GM12878 (cell line): ENCODE data around the gene MAPKAP1. TPM values are rescaled to one million over a fixed set of nuclear protein-coding genes. Genes with fewer than 3 reads are reported as not detected.

Experiments used
- ATAC-seq: fragments of 200-7000 bp; cut with Tn5 transposase; 3 replicates; pipeline ENCODE4 v1.9.1; 2020; ENCODE audit warnings: mild to moderate bottlenecking, moderate library complexity
- BruUV-seq: library from RNA; stranded (reverse); fragments of 400-500 nt; replicated peaks from 2 replicates; lab custom pipeline; 2021; lab: Mats Ljungman, UMichigan
- CTCF ChIA-PET: fragments of 300-600 bp; sonication (Branson Sonifier 250); formaldehyde crosslinking; extraction: SDS; loops from one replicate; lab custom pipeline; 2021; ENCODE audit warnings: inconsistent platforms; lab: Yijun Ruan, JAX
- POLR2A ChIA-PET: fragments of 350-600 bp; formaldehyde crosslinking; extraction: SDS; loops from one replicate; lab custom pipeline; 2021; ENCODE audit warnings: inconsistent platforms; lab: Charles Lee
- RAD21 ChIA-PET: fragments of 300-600 bp; sonication (Branson Sonifier 250); formaldehyde crosslinking; loops from one replicate; lab custom pipeline; 2023; ENCODE audit warnings: antibody characterized with exemption; ENCODE audit not compliant: unreplicated experiment; lab: Charles Lee
- SMC1A ChIA-PET: fragments of 300-600 bp; sonication (Branson Sonifier 250); formaldehyde crosslinking; loops from one replicate; lab custom pipeline; 2023; ENCODE audit not compliant: unreplicated experiment, uncharacterized antibody; lab: Charles Lee
- DNase-seq: peaks from one replicate; pipeline ENCODE4 v3.0.0-alpha.2; 2011; ENCODE audit warnings: low read depth, low spot score
- FAIRE-seq: peaks from 3 replicates; lab custom pipeline; 2011; peaks lifted over from hg19 to GRCh38; lab: Jason Lieb, UNC
- H2AFZ ChIP-seq: 2 replicates; pipeline ENCODE4 v1.6.0; 2011; ENCODE audit warnings: low read depth, low read length, control low read depth; ENCODE audit not compliant: control insufficient read depth
- H3K27ac ChIP-seq: 2 replicates; pipeline ENCODE4 v1.5.1; 2011; ENCODE audit warnings: control low read depth; ENCODE audit not compliant: control insufficient read depth, insufficient read depth
- H3K27me3 ChIP-seq, 2 experiments: replicated peaks in 1 of 2; 2 replicates each; pipeline versions ENCODE4 v1.6.0 to v1.6.1; 2011; ENCODE audit warnings: low read length in 1 of 2; ENCODE audit not compliant: control insufficient read depth in 2 of 2, insufficient read depth in 2 of 2
- H3K36me3 ChIP-seq, 2 experiments: 2 replicates each; pipeline ENCODE4 v1.5.1; 2011; ENCODE audit warnings: low read length in 1 of 2; ENCODE audit not compliant: control insufficient read depth in 2 of 2, insufficient read depth in 2 of 2
- H3K4me1 ChIP-seq: 2 replicates; pipeline ENCODE4 v1.6.1; 2011; ENCODE audit warnings: mild to moderate bottlenecking, low read length, moderate library complexity, mixed read lengths; ENCODE audit not compliant: control insufficient read depth, insufficient read depth
- H3K4me2 ChIP-seq: 2 replicates; pipeline ENCODE4 v1.6.0; 2011; ENCODE audit warnings: control low read depth; ENCODE audit not compliant: control insufficient read depth, insufficient read depth
- H3K4me3 ChIP-seq: fragments of 200-600 bp; sonication (generic); 2 replicates; pipeline ENCODE4 v1.5.1; 2016
- H3K79me2 ChIP-seq: 2 replicates; pipeline ENCODE4 v1.6.0; 2011; ENCODE audit warnings: low read length; ENCODE audit not compliant: control insufficient read depth, insufficient read depth
- H3K9ac ChIP-seq: 2 replicates; pipeline ENCODE4 v1.8.0; 2011; ENCODE audit warnings: low read length, control low read depth, mixed read lengths; ENCODE audit not compliant: control insufficient read depth, insufficient read depth
- H3K9me3 ChIP-seq: replicated peaks from 3 replicates; pipeline ENCODE4 v1.5.1; 2011; ENCODE audit warnings: mild to moderate bottlenecking, low read length; ENCODE audit not compliant: control insufficient read depth, insufficient read depth
- H4K20me1 ChIP-seq: 2 replicates; pipeline ENCODE4 v1.6.0; 2011; ENCODE audit not compliant: control insufficient read depth, insufficient read depth
- EGR1 ChIP-seq, 2 experiments: IDR thresholded peaks; 1 replicate in 1 of 2; 2 replicates in 1 of 2; pipeline ENCODE4 v1.6.1; 2011 to 2012; ENCODE audit warnings: low read depth in 2 of 2, low read length in 2 of 2, borderline replicate concordance in 1 of 2, mild to moderate bottlenecking in 1 of 2, moderate library complexity in 1 of 2
- ESRRA ChIP-seq: IDR thresholded peaks from 2 replicates; pipeline ENCODE4 v1.6.1; 2012; ENCODE audit warnings: mild to moderate bottlenecking, low read length, improper control_type of control experiment
- GABPA ChIP-seq: IDR thresholded peaks from 2 replicates; pipeline ENCODE4 v1.6.1; 2014; ENCODE audit warnings: antibody characterized with exemption, low read depth, mild to moderate bottlenecking, inconsistent platforms
- HDAC2 ChIP-seq: fragments of 200-600 bp; sonication (generic); IDR thresholded peaks from 2 replicates; pipeline ENCODE4 v1.6.1; 2017
- IKZF1 ChIP-seq: fragments of 450-650 bp; conservative IDR thresholded peaks from 2 replicates; pipeline ENCODE4 v1.6.1; 2017; ENCODE audit warnings: antibody characterized with exemption, mild to moderate bottlenecking
- MEF2A ChIP-seq: IDR thresholded peaks from 2 replicates; pipeline ENCODE4 v1.6.1; 2011; ENCODE audit warnings: low read depth, mild to moderate bottlenecking, low read length, moderate library complexity; ENCODE audit not compliant: insufficient read depth
- MYB ChIP-seq: fragments of 150-350 bp; IDR thresholded peaks from 2 replicates; pipeline ENCODE4 v1.6.1; 2014; ENCODE audit warnings: mild to moderate bottlenecking, low read depth, low read length, borderline replicate concordance
- RB1 ChIP-seq: fragments of 450-650 bp; formaldehyde crosslinking; IDR thresholded peaks from 2 replicates; pipeline ENCODE4 v1.6.1; 2017; ENCODE audit warnings: mild to moderate bottlenecking, borderline replicate concordance
- RUNX3 ChIP-seq: IDR thresholded peaks from 2 replicates; pipeline ENCODE4 v1.6.1; 2012; ENCODE audit warnings: low read length, inconsistent platforms
- SIX5 ChIP-seq: IDR thresholded peaks from 2 replicates; pipeline ENCODE4 v1.6.1; 2011; ENCODE audit warnings: mild to moderate bottlenecking, low read depth, low read length, moderate library complexity; ENCODE audit not compliant: severe bottlenecking
- SMC3 ChIP-seq: IDR thresholded peaks from 2 replicates; pipeline ENCODE4 v1.6.1; 2011; ENCODE audit warnings: low read length, improper control_type of control experiment, borderline replicate concordance
- SPI1 ChIP-seq: IDR thresholded peaks from 2 replicates; pipeline ENCODE4 v1.6.1; 2011; ENCODE audit warnings: low read depth, mild to moderate bottlenecking, low read length, moderate library complexity, borderline replicate concordance; ENCODE audit not compliant: insufficient read depth
- TCF12 ChIP-seq: IDR thresholded peaks from 2 replicates; pipeline ENCODE4 v1.6.1; 2011; ENCODE audit warnings: low read depth, mild to moderate bottlenecking, low read length
- TCF7 ChIP-seq: IDR thresholded peaks from 2 replicates; pipeline ENCODE4 v1.6.1; 2014; ENCODE audit warnings: antibody characterized with exemption, borderline replicate concordance
- ZZZ3 ChIP-seq: IDR thresholded peaks from 2 replicates; pipeline ENCODE4 v1.6.1; 2011; ENCODE audit warnings: low read depth; ENCODE audit not compliant: control insufficient read depth, insufficient read length
- WGBS: methylation state at CpG from one replicate; pipeline ENCODE4 v1.1.6; 2016; ENCODE audit warnings: low lambda C conversion rate; ENCODE audit not compliant: insufficient replicate concordance, insufficient coverage; ENCODE audit errors: missing lambda C conversion rate; 5-methylcytosine and 5-hydroxymethylcytosine counted together
- in situ Hi-C: fragments of 300-500 bp; cut with MboI; formaldehyde crosslinking; loops from 9 replicates; pipeline ENCODE4 v1.14.3; 2018; ENCODE audit warnings: mixed read lengths
- intact Hi-C: fragments of 100-400 bp; cut with micrococcal nuclease; formaldehyde crosslinking; loops from one replicate; pipeline ENCODE4 v1.14.2; 2022; ENCODE audit not compliant: unreplicated experiment
- polyA plus RNA-seq, 11 experiments: library from polyadenylated mRNA; depleted of rRNA in 4 of 11; unstranded in 6 of 11; stranded (reverse) in 5 of 11; fragments of >200 nt; fragmentation: Nextera tagmentation in 4 of 11; fragmentation: Illumina TruSeq in 1 of 11; extraction: Ambion mirVana in 4 of 11; extraction: Trizol in 1 of 11; gene quantifications; 1 replicate in 1 of 11; 2 replicates in 10 of 11; pipeline versions ENCODE4 v1.2.1 to v1.2.3, GENCODE V29; 2011 to 2016; ENCODE audit warnings: inconsistent platforms in 2 of 11, missing spikeins in 2 of 11, low read depth in 1 of 11
- total RNA-seq, 4 experiments: library from RNA; depleted of rRNA in 3 of 4; stranded (reverse); fragments of >200 nt in 3 of 4; fragmentation: Illumina TruSeq in 1 of 4; extraction: Trizol in 1 of 4; gene quantifications; 2 replicates each; pipeline versions ENCODE4 v1.2.1 to v1.2.3, GENCODE V29; 2013 to 2021
- TF ChIP-seq, protein P1 (sequence below): fragments of 450-650 bp; IDR thresholded peaks from 2 replicates; pipeline ENCODE4 v1.6.1; 2014; ENCODE audit warnings: mild to moderate bottlenecking
- TF ChIP-seq, protein P2 (sequence below): IDR thresholded peaks from 2 replicates; pipeline ENCODE4 v1.6.1; 2012; ENCODE audit warnings: low read depth, low read length, improper control_type of control experiment

The MAPKAP1 gene
- total and polyA plus RNA-seq, 10 of the 15 experiments (the other 5 are each of a cell fraction or from before 2014, with no cell fraction given): 5.1 to 188 (median 105) TPM

DNA sequence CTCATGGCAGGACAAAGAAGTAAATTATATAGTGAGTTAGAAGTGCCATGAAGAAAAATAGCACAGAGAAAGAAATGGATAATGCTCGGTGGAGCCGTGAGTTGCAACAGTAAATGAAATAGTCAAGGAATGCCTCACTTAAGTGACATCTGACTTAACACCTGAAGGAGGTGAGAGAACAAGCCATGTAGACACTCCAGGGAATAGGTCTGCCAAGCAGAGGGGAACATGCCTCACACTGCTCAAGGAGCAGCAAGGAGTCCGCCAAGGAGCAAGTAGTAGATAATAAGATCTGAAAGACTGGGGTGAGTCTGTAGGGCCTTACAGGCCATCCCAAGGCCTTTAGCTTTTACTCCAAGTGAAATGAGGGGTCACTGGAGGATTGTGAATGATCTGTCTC is 21.8 kb downstream of the MAPKAP1 start (continued):
- TF ChIP-seq EGR1 (IDR thresholded peaks at IDR 0.05; ENCODE audit: borderline replicate concordance in 1 of 2, low read depth in 2 of 2, low read length in 2 of 2) (no peak), RB1 (no peak), MEF2A (no peak)

DNA sequence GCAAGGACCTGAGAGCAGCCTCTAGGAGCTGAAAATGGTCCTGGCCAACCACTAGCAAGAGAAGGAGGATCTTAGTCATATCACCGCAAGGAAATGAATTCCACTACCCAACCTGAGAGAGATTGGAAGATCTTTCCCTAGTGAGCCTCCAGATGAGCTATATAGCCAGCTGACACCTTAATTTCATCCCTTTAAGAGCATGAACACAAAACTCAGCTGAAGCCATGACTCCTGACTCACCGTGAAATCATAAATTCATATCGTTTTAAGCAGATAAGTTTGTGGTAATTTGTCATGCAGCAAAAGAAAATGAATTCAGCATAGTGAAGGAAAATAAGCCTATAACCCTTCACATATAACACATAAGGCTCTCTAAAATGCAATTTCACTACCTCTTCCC is 23.5 kb downstream of the MAPKAP1 start:
- Histone ChIP-seq H3K4me1 (peaks cover 19% of the 10 kb centered on the region; the same call in 1 of the 2 replicates), H3K27me3 (no peaks in the 10 kb centered on the region), H2AFZ (no peak overlapping the region), H3K4me2 (no peak overlapping the region), H3K36me3 (peaks cover 0 to 2% of the 10 kb centered on the region in 2 experiments; a peak in 3 of 4 replicates), H3K27ac (no peak overlapping the region), H4K20me1 (no peaks in the 10 kb centered on the region), H3K4me3 (no peak overlapping the region)
- no TSS peak for BruUV-seq
- intact Hi-C loops (no loop called here), in situ Hi-C loops (no loop called here)
- WGBS: 88% methylated on average over 3 of the region's 3 CpGs
- ChIA-PET RAD21 (interaction anchor here (0.7 to 1.1 kb wide), 3 partner anchors 10 to 122 kb away, joined by 3 read pairs; no protein-coding TSS in a partner anchor), SMC1A (interaction anchor here (1.1 to 5.2 kb wide), 6 partner anchors 15 to 146 kb away, joined by 3 to 40 read pairs (median 4); no protein-coding TSS in a partner anchor), CTCF (interaction anchor here (0.7 to 1.8 kb wide), 3 partner anchors 13 to 24 kb away, joined by 3 to 6 read pairs (median 5); partner anchors contain the start of gene MAPKAP1)
- ATAC-seq (no peak), FAIRE-seq (no peak)
- TF ChIP-seq MYB (no peak), GABPA (no peak), ESRRA (no peak), RUNX3 (no peak), IKZF1 (no peak), ZZZ3 (no peak), HDAC2 (no peak), TCF7 (no peak), SIX5 (no peak), SPI1 (no peak), SMC3 (no peak), TCF12 (no peak)
- TF ChIP-seq, protein P1, sequence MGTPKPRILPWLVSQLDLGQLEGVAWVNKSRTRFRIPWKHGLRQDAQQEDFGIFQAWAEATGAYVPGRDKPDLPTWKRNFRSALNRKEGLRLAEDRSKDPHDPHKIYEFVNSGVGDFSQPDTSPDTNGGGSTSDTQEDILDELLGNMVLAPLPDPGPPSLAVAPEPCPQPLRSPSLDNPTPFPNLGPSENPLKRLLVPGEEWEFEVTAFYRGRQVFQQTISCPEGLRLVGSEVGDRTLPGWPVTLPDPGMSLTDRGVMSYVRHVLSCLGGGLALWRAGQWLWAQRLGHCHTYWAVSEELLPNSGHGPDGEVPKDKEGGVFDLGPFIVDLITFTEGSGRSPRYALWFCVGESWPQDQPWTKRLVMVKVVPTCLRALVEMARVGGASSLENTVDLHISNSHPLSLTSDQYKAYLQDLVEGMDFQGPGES: no peak
- TF ChIP-seq, protein P2, sequence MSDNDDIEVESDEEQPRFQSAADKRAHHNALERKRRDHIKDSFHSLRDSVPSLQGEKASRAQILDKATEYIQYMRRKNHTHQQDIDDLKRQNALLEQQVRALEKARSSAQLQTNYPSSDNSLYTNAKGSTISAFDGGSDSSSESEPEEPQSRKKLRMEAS: no peak
- TF ChIP-seq, all 136 proteins: peak for 0
- Histone ChIP-seq H3K9ac (no peak overlapping the region), H3K9me3 (no peaks in the 10 kb centered on the region; the same call in 2 of the 3 replicates), H3K79me2 (peaks cover 74% of the 10 kb centered on the region)
- DNase-seq: no peak
- POLR2A ChIA-PET: interaction anchor here (0.5 to 0.8 kb wide), 4 partner anchors 8 to 1912 kb away, joined by 3 to 4 read pairs (median 4); no protein-coding TSS in a partner anchor
